ENCODE measurements around the gene KLK1. TPM values are rescaled to one million over a fixed set of nuclear protein-coding genes. Genes with fewer than 3 reads are reported as not detected.

The KLK1 gene
- total and polyA plus RNA-seq, 3 donors from 2014 or later = 0.43 to 2.7 (median 1.2) TPM

DNA sequence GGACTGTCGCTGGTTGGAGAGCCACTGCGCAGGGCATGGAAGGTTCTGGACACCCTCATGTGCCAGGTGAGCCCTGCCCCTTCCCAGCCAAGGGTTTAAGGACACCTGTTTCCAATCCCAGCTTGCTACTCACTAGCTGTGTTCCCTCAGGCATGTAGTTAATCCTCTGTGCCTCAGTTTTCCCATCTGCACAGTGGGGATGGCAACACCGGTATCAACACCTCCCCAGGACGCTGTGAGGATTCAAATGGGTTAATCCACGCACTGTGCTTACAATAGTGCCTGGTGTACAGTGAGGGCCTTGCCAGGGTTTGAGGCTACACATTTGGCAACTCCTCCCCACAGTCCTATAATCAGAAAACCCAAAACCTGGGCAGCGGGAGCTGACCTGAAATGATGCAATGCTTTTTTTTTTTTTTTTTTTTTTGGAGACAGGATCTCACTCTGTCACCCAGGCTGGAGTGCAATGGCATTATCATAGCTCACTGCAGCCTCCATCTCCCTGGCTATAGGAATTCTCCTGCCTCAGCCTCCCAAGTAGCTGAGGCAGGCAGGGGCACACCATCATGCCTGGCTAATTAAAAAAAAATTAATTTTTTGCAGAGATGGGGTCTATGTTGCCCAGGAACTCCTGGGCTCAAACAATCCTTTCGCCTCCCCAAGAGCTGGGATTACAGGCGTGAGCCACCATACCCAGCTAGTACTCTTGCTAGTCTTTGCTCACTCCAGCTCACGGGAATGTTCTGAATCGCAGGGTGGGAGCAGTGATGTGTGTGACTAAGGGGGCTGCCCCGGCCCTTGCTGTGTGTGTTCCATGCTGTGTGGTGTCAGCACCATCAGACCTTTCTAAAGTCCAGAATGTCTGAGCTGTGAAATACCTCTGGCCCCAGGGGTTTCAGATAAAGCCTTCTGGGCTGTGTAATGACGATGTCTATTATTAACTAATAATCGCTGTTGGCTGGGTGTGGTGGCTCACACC, 31.0 kb downstream of the KLK1 start:
- no peaks in the 10 kb centered on the region for H3K4me1 ChIP-seq
- no peaks in the 10 kb centered on the region for H3K36me3 ChIP-seq (ENCODE audit: low read depth, missing control alignments)
- H3K27ac ChIP-seq = no peak overlapping the region
- no peaks in the 10 kb centered on the region for H3K9me3 ChIP-seq
- no peak overlapping the region for H3K4me3 ChIP-seq
- intact Hi-C loops (cut with DNase I; ENCODE audit: low total_unique reads) = loop anchor here (10.0 kb wide), 1 partner anchor 428 kb away; the partner anchor contains the start of gene NAPSA
- WGBS, 2 donors = 91 to 92% methylated on average over 11 to 13 of the region's 13 CpGs
- no peak for DNase-seq
- no peaks in the 10 kb centered on the region for H3K27me3 ChIP-seq
- no peak for TF ChIP-seq POLR2A (IDR thresholded peaks at IDR 0.05)
- TF ChIP-seq, protein P1, sequence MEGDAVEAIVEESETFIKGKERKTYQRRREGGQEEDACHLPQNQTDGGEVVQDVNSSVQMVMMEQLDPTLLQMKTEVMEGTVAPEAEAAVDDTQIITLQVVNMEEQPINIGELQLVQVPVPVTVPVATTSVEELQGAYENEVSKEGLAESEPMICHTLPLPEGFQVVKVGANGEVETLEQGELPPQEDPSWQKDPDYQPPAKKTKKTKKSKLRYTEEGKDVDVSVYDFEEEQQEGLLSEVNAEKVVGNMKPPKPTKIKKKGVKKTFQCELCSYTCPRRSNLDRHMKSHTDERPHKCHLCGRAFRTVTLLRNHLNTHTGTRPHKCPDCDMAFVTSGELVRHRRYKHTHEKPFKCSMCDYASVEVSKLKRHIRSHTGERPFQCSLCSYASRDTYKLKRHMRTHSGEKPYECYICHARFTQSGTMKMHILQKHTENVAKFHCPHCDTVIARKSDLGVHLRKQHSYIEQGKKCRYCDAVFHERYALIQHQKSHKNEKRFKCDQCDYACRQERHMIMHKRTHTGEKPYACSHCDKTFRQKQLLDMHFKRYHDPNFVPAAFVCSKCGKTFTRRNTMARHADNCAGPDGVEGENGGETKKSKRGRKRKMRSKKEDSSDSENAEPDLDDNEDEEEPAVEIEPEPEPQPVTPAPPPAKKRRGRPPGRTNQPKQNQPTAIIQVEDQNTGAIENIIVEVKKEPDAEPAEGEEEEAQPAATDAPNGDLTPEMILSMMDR (IDR thresholded peaks at IDR 0.05) = no peak

DNA sequence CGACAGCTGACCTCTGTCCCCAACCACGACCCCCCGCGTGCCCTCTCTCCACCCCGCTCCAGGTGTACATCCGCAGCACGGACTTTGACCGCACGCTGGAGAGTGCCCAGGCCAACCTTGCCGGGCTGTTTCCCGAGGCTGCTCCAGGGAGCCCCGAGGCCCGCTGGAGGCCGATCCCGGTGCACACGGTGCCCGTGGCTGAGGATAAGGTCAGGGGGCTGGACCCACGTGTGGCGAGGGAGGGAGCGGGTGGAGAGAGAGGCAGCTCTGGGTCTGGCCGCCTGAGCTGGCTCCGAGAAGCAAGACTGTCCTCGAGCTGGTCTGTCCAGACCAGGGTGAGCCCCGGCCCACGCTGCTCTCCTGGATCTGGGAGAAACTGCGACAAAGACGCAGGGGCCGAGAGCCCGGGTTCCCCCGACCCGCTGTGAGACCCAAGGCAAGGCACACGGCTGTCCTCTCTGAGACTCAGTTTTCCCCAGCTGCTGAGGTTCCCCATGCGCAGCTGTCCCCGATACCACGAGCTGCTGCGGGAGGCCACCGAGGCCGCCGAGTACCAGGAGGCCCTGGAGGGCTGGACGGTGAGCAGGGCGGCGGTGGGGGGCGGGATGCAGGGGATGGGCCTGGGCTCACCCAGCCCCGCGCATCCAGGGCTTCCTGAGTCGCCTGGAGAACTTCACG, 31.9 kb downstream of the KLK1 start:
- no peaks in the 10 kb centered on the region for H3K9me3 ChIP-seq
- no peaks in the 10 kb centered on the region for H3K36me3 ChIP-seq (ENCODE audit: low read depth, missing control alignments)
- no peaks in the 10 kb centered on the region for H3K27me3 ChIP-seq
- no peak for TF ChIP-seq POLR2A (IDR thresholded peaks at IDR 0.05)
- TF ChIP-seq, protein P1 (IDR thresholded peaks at IDR 0.05) = no peak
- intact Hi-C loops (cut with DNase I; ENCODE audit: low total_unique reads) = loop anchor here (10.0 kb wide), 1 partner anchor 427 kb away; the partner anchor contains the start of gene NAPSA
- no peak overlapping the region for H3K27ac ChIP-seq
- 66 to 82% methylated on average over 4 to 47 of the region's 47 CpGs for WGBS, 2 donors
- H3K4me3 ChIP-seq = no peak overlapping the region
- no peaks in the 10 kb centered on the region for H3K4me1 ChIP-seq
- no peak for DNase-seq

DNA sequence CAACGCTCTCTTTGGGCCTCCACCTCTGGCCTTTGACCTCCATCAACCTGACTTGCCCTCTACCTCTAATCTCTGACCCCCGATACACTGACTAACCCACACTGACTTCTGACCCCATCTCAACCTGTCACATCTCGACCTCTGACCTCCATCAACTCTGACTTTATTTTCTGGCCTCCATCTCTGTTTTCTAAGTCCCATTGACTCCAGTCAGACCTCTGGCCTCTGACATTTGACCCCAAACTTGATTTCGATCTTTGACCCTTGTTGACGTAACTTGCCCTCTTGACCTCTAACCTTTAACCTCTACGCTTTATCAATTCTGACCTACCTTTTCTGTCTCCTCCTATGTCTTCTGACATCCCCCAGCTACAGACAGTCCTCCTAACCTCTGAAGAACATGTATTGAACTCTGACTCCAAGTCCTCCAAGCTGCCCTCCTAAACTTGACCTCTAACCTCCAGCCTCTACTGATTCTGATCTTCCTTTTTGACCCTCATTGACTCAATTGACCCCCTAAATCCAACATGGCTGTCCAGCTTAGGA, 32.6 kb downstream of the KLK1 start:
- intact Hi-C loops (cut with DNase I; ENCODE audit: low total_unique reads) = loop anchor here (10.0 kb wide), 1 partner anchor 426 kb away; the partner anchor contains the start of gene NAPSA
- no peaks in the 10 kb centered on the region for H3K4me1 ChIP-seq
- H3K27me3 ChIP-seq = no peaks in the 10 kb centered on the region
- H3K27ac ChIP-seq = no peak overlapping the region
- H3K4me3 ChIP-seq = no peak overlapping the region
- H3K36me3 ChIP-seq (ENCODE audit: low read depth, missing control alignments) = no peaks in the 10 kb centered on the region
- no peaks in the 10 kb centered on the region for H3K9me3 ChIP-seq
- no peak for DNase-seq
- WGBS, 2 donors = 87 to 89% methylated on average over 6 of the region's 6 CpGs
- no peak for TF ChIP-seq POLR2A (IDR thresholded peaks at IDR 0.05)
- TF ChIP-seq, protein P1 (IDR thresholded peaks at IDR 0.05) = no peak

DNA sequence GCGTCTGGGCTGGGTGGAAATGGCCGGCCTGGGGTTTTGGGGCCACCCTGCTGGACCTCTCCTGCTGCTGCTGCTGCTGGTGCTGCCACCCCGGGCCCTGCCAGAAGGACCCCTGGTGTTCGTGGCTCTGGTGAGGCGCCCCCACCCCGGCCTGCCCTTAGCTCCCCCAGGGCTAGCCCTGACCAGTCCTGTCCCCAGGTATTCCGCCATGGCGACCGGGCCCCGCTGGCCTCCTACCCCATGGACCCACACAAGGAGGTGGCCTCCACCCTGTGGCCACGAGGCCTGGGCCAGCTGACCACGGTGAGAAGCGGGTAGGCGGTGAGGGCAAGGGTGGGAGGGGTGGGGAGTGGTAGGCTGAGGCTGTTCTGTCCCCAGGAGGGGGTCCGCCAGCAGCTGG, 33.2 kb downstream of the KLK1 start, which contains the start of gene ACP4:
Gene ACP4, plus strand, starts transcription at position 20 of the 400 bp plus-strand sequence. Its CDS starts 0 bp downstream, at position 20.
- H3K27me3 ChIP-seq = no peaks in the 10 kb centered on the region
- DNase-seq = no peak
- intact Hi-C loops (cut with DNase I; ENCODE audit: low total_unique reads) = loop anchor here (10.0 kb wide), 1 partner anchor 426 kb away; the partner anchor contains the start of gene NAPSA

More for the DNA sequence above, 33.2 kb downstream of the KLK1 start, which contains the start of gene ACP4:
- 90 to 100% methylated on average over 1 to 9 of the region's 15 CpGs for WGBS, 2 donors
- Histone ChIP-seq H3K4me3 (no peak within 1 kb of the TSS), H3K36me3 (ENCODE audit: low read depth, missing control alignments) (no peaks in the 10 kb centered on the region), H3K9me3 (no peaks in the 10 kb centered on the region), H3K4me1 (no peaks in the 10 kb centered on the region), H3K27ac (no peak within 1 kb of the TSS)
- TF ChIP-seq, protein P1 (IDR thresholded peaks at IDR 0.05) = no peak
- TF ChIP-seq POLR2A (IDR thresholded peaks at IDR 0.05) = no peak
